Measurements from ENCODE around the gene IL32. TPM values are rescaled to one million over a fixed set of nuclear protein-coding genes. Genes with fewer than 3 reads are reported as not detected.

Gene IL32, protein sequence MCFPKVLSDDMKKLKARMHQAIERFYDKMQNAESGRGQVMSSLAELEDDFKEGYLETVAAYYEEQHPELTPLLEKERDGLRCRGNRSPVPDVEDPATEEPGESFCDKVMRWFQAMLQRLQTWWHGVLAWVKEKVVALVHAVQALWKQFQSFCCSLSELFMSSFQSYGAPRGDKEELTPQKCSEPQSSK
- total RNA-seq (2014; rRNA removed; shearing (Covaris generic)): 113 and 115 TPM in 2 replicates

DNA sequence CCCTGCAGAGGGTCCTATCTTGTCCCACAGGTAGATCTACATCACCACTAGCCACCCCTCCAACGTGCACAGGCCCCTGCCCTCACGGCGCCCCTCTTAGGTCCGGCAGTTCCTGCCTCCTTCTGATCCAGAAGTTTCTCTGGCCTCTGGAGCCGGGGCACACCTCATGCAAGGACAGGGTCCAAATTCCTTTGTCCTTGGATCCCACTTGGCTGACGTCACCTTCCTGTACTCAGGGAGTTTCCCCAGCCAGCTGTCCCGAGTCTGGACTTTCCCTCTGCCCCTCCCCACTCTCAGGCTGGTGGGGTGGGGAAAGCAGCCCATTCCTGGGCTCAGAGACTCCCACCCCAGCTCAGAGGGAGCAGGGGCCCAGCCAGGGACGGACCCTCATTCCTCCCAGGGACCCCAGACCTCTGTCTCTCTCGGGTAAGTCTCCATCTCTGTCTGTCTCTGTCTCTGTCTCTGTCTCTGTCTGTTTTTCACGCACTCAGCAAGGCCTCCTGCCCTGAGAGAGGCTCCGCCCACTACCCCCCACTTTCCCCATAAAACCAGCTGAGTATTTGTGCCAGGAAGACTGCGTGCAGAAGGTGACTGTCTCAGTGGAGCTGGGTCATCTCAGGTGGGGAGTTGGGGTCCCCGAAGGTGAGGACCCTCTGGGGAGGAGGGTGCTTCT, at the start of gene IL32:
TSS of gene IL32 (plus strand) at position 572 of the 673 bp plus-strand sequence. CDS start 172 bp downstream, outside the sequence.
- peak; percentile 90 for DNase-seq (ENCODE audit: low spot score)

DNA sequence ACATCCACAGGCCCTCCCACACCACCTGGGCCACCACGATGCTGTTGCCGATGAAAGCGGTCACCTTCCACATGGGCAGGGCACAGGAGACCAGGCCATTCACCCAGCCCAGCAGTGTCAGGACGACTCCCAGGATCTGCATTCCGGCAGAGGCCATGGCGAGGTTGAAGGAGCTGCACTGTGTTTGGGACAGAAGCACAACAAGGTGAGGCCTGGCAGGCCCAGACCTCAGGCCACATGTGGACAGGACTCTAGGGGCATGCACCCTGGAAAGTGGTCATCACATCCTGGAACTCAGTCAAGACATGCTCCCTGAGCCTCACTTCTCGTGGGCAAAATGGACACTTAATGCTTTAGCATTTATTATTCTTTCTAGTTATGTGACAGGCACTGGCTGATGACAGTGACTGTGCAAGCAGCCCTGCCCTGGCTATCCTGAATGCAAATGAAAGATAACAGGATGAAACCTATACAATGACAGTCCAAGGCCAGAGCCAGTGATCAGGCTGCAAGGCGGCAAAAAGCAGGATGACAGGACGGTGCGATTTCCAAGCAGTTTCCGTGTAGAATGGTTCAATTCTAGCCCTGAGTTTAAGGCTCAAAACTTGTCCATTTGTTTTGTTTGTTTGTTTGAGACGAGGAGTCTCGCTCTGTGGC, 49.4 kb upstream of the IL32 start:
- DNase-seq (ENCODE audit: low spot score): no peak

DNA sequence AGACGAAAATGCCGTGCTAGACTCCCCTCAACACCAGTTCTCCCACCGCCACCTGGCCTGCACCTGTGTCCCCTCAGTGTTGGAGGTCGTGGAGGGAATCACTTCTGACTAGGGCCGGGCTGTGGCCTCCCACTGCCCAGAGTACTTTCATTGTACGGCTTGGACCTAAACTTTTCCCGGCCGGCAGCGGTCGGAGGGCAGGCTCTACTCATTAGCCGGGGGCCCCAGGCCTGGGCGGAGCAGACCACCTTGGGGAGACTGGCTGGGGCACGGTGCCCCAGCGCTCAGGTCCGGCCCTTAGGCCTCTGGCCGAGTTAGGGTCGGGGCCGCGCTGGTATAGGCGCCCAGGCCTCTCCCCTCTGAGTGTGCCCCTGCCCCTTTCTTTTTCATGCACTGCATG, 48.1 kb upstream of the IL32 start:
- no peak for DNase-seq (ENCODE audit: low spot score)

DNA sequence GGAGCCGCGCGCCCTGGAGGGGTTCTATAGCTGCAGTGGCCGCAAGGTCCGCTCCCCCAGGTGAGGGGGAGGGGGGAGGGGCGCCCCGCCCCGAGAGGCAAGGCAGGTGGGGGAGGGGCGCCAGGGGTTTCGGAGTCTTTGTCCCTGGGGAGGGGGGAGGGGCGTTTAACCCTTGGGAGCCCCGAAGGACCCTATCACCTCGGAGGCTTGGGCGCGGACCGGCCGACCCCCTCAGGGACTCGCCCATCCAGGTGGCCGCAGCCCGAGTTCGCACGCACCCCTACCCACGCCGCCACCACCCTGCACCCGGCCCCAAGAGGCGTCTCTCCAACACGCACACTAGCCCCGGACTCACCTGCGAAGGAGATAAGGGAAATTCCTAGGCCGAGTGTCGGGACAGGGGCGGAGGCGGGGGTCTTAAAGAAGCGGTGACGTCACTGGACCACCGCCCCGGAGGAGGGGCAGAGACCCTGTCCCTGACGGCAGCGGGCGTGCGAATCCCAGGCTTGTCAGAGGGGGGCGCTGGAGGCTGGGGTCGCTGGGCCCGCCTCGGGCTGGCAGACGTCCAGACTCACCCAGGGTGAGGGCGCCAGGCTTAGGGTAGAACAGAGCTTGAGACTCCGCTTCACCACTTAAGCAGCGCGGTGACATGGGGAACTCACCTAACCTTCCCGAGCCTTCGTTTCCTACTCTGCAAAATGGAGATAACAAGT, 47.5 kb upstream of the IL32 start, which contains the start of gene CLDN6:
TSS of gene CLDN6 (minus strand) at position 390 of the 713 bp plus-strand sequence. CDS start 2,162 bp downstream, outside the sequence.
- DNase-seq (ENCODE audit: low spot score): no peak

DNA sequence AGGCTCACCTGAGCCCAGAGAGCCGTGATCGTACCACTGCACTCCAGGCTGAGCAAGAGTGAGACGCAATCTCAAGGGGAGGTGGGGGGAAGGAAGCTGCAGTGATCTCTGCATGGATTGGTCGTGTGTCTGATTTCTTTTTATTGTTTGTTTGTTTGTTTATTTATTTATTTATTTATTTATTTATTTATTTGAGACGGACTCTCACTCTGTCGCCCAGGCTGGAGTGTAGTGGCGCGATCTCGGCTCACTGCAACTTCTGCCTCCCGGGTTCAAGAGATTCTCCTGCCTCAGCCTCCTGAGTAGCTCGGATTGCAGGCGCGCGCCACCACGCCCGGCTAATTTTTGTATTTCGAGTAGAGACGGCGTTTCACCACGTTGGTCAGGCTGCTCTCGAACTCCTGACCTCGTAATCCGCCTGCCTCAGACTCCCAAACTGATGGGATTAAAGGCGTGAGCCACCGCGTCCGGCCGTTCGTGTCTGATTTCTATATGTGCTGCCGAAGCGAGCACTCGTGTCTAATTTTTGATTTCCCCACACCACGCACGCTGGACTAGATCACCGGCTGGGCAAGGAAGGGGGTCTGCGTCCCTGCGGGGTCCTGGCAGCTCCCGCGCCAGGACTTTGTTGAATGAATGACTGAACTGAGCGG, 45.7 kb upstream of the IL32 start:
- DNase-seq (ENCODE audit: low spot score): no peak

DNA sequence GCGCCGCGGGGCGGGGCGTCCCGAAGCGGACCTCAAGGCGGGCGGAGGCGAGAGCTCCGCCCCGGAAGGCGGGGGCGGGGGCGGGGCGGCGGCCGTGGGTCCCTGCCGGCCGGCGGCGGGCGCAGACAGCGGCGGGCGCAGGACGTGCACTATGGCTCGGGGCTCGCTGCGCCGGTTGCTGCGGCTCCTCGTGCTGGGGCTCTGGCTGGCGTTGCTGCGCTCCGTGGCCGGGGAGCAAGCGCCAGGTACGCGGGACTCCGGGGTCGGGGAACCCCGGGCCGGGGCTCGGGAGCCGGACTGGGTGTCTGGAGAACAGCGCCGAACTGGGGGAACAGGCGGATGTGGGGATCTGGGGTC, 45.2 kb upstream of the IL32 start, which contains the start of gene TNFRSF12A:
TSS of gene TNFRSF12A (plus strand) at position 122 of the 357 bp plus-strand sequence. CDS start at position 152, 30 bp downstream.
- peak; percentile 72 for DNase-seq (ENCODE audit: low spot score)

DNA sequence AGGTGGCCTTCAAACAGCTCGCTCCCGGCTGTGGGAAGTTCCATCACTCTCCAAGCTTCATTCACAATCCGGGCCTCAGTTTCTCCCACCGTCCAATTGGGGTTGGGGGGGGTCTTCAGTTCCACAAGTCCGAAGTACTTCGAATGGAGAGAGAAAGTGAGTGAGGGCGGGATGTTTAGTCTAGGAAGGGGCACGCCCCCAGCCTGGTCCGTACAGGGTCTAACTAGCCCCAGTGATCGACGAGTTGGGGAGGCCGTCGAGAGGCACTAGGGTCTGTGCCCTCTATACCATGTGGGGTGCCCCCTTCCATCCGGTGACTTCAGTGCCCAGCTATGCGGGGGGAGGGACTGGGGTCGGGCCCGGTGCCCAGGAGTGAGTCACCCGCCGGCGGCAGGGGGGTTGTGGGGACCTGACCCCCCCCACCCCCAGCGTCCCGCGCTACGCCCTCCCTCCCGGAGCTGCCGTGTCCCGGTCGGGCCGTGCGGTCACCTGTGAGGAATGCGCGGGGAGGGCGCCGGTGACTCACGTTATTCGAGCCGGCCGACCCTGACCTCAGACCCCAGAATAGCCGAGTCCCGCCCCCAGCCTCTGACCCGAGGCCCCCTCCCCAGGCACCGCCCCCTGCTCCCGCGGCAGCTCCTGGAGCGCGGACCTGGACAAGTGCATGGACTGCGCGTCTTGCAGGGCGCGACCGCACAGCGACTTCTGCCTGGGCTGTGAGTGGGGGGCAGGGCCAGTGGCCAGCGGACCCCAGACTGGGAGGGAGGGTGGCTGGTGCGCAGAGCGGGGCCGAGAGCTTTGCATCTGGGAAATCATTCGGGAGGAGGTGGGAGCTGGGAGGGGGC, 44.6 kb upstream of the IL32 start:
- DNase-seq (ENCODE audit: low spot score): peak; percentile 94

DNA sequence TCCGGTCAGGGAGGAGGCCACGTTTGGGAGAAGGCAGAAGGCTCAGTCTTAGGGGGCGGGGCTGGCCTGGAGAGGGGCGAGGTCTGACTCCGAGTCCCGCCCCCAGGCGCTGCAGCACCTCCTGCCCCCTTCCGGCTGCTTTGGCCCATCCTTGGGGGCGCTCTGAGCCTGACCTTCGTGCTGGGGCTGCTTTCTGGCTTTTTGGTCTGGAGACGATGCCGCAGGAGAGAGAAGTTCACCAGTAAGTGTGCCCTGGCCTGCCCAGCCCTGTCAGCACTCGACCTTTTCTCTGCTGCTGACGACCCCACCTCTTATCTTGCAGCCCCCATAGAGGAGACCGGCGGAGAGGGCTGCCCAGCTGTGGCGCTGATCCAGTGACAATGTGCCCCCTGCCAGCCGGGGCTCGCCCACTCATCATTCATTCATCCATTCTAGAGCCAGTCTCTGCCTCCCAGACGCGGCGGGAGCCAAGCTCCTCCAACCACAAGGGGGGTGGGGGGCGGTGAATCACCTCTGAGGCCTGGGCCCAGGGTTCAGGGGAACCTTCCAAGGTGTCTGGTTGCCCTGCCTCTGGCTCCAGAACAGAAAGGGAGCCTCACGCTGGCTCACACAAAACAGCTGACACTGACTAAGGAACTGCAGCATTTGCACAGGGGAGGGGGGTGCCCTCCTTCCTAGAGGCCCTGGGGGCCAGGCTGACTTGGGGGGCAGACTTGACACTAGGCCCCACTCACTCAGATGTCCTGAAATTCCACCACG, 43.8 kb upstream of the IL32 start:
- peak; percentile 97 for DNase-seq (ENCODE audit: low spot score)

DNA sequence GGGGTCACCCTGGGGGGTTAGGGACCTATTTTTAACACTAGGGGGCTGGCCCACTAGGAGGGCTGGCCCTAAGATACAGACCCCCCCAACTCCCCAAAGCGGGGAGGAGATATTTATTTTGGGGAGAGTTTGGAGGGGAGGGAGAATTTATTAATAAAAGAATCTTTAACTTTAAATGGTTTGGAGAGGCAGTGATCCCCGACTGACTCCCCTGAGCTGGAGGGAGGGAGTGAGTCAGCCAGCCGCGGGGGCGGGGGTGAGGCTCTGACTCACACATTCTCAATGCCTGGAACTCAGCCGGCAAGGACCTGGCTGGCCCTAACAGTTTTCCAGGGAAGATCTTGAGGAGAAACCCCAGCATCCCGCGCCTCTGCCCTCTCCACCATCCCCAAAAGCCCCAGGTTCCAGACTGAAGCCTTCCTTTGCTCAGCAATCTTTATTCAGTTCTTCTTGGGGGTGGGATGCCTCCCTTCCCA, 43.2 kb upstream of the IL32 start:
- DNase-seq (ENCODE audit: low spot score): peak; percentile 97

DNA sequence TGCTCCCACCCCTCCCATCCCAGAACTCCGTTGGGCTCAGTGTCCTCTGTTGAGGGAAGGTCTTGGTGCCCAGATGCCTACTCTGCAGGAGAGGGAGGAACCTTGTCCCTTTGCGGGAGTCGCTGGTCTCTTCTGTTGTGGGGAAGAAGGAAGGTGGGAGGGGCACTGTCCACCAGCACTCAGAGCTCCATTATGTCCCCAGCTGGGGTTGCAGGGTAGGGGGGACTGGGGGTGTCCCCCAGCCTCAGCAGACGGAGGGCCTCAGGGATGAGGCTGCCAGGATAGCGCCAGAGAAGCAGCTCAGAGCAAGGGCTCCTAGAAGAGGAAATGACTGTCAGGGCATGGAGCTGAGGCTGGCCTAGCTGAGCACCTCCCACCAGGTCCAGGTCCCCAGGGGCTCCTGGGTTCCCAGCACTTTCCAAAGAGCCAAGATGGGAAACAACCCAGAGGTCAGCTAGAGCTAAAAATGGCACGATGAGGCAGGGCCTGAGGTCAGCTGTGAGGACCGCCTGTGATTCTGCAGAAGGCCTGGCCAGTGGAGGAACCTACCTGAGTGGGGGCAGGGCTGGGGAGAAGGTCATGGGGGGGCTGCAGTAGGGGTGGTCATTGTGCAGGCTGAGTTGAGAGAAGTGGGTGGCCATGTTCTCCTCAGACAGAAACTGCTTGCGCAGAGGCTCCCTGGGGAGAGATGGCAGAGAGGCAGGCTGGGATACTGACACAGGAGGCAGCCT, 42.6 kb upstream of the IL32 start:
- no peak for DNase-seq (ENCODE audit: low spot score)

DNA sequence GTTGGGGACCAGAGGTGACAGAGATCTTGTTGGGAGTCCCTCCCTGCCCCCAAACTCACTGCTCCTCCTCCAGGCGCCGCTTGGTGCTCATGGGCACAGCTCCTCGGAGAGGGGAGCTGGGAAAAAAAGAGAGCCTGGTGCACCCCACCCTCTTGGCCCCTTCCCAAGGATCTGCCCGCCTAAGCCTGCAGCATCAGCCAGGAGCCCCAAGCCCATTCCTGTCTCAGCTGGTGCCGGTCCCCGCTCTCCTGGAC, 42.1 kb upstream of the IL32 start:
- DNase-seq (ENCODE audit: low spot score): peak; percentile 96

DNA sequence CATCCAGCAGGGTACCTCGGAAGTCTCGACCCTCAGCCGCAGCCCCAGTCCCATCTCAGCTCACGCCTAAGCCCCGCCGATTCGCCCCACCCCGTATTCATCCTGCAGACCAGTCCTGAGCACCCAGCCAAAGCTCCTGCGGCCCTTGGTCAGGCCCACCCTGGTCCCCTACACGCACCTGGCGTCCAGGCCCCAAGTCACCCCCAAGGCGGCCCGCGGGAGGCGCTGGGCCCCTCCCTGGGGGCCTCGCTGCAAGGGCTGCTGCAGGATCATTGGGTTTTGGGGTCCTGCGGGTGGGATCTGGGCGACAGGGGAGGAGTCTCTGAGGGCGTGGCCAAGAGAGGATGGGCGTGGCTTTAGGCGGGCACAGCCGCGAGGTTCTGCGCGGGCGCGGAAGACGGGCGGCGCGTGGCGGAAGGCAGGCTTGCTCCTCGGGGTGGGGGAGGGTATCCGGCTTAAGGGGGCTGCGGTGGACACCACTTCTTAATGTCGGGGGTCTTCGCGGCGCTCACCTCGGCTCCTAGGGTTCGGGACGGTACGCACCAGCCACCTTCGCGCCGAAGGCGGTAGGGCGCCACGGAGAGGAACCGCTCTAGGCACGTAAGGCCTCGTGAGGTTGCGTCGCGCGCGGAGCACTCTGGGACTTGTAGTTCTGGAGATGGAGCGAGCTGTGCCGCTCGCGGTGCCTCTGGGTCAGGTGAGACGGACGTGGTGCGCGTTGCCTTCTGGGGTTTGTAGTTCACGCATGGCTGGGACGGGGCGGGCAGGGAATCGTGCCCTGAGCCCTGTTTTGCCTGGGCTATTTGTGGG, 41.6 kb upstream of the IL32 start, which contains the start of the genes HCFC1R1 and THOC6:
TSS of gene HCFC1R1 (minus strand) at position 274 of the 810 bp plus-strand sequence. CDS start at position 273, 1 bp downstream.
TSS of gene THOC6 (plus strand) at position 367 of the 810 bp plus-strand sequence. CDS start at position 659, 292 bp downstream.
- peak; percentile 96 for DNase-seq (ENCODE audit: low spot score)

DNA sequence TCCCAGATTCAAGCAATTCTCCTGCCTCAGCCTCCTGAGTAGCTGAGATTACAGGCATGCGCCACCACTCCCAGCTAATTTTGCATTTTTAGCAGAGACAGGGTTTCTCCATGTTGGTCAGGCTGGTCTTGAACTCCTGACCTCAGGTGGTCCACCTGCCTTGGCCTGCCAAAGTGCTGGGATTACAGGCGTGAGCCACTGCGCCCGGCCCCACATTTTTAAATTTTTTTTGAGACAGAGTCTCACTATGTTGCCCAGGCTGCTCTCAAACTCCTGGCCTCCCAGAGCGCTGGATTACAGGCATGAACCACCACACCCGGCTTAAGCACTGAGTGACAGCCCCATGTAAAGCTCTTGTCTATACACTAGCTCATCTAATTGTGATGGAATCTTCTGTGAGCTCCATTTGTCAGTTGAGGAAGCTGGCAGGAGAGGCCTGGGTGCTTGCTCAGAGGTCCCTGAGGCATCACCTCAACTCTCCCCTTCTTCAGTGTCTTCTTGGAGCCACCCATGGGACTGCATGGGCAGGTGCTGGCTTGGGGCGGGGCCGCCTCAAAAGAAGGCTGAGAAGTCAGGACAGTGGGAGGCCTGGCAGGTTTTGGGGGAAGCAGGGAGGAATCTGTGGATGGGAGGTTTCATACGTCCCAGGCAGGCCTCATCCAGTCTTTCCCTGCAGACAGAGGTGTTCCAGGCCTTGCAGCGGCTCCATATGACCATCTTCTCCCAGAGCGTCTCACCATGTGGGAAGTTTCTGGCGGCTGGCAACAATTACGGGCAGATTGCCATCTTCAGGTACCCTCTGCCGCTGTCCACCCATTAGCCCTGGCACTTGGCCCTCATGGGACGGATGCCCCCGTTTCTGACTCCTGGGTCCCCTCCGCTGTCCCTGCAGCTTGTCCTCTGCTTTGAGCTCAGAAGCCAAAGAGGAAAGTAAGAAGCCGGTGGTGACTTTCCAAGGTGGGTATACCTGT, 40.1 kb upstream of the IL32 start:
- no peak for DNase-seq (ENCODE audit: low spot score)

DNA sequence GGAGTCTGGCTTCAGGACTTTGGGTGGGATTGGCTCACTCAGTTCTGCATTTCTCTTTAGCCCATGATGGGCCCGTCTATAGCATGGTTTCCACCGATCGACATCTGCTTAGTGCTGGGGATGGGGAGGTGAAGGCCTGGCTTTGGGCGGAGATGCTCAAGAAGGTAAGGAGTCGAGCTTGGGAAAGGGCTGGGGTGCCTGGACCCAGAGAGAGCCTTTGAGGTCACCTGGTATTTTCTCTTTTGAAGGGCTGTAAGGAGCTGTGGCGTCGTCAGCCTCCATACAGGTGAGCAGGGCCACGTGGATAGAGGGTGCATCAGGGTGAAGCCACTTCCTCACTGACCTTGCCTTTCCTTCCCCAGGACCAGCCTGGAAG, 39.4 kb upstream of the IL32 start:
- DNase-seq (ENCODE audit: low spot score): no peak

DNA sequence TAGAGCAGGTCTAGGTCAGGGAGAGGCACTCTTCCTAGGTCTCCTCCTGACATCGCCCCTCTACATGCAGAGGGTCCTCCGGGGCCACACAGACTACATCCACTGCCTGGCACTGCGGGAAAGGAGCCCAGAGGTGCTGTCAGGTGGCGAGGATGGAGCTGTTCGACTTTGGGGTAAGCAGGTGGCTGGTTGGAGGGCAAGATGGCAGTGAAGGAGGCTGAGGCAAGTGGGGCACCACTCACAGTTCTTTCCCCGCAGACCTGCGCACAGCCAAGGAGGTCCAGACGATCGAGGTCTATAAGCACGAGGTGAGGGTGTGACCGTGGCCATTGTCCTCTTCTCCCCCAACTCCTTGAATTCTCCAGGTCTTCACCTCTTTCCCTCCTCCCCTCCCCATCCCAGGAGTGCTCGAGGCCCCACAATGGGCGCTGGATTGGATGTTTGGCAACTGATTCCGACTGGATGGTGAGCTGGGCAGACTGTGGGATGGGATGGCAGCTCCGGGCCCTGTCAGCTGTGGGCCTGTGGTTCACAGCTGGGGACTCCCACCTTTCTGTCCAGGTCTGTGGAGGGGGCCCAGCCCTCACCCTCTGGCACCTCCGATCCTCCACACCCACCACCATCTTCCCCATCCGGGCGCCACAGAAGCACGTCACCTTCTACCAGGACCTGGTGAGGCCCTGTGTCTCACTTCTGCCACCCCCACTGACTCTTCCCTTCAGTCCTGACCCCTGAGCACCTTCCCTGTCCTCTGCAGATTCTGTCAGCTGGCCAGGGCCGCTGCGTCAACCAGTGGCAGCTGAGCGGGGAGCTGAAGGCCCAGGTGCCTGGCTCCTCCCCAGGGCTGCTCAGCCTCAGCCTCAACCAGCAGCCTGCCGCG, 38.6 kb upstream of the IL32 start:
- no peak for DNase-seq (ENCODE audit: low spot score)

DNA sequence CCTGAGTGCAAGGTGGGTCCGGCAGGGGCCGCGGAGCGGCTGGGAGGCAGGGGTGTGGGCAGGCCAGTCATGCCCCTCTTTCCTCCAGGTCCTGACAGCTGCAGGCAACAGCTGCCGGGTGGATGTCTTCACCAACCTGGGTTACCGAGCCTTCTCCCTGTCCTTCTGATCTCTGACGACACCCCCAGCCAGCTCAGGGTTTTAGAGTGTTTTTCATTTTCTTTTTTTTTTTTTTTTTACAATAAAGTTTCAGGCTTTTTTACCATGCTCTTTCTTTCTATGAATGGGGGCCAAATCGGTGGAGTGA, 38.0 kb upstream of the IL32 start:
- DNase-seq (ENCODE audit: low spot score): no peak

Data from A172 (cell line).